Measurements from ENCODE around the gene ERBB2.
"Not testable (repeated sequence)": the region's sequence is repeated elsewhere in the genome, so short reads cannot be mapped to it uniquely, and the experiment has no call there.

The ERBB2 gene

GRCh38 chr17:39678340-39679116 lies 21.3 kb upstream of the ERBB2 start:
- DNase-seq (ENCODE audit: low read depth in 2 of 3, low spot score in 1 of 3) = no peak

GRCh38 chr17:39679521-39680192 lies 20.2 kb upstream of the ERBB2 start:
- DNase-seq (ENCODE audit: low read depth in 2 of 3, low spot score in 1 of 3) = no peak

GRCh38 chr17:39683295-39683939 lies 16.4 kb upstream of the ERBB2 start:
- no peak for DNase-seq (ENCODE audit: low read depth in 2 of 3, low spot score in 1 of 3)

GRCh38 chr17:39684369-39685192 lies 15.3 kb upstream of the ERBB2 start:
- DNase-seq (ENCODE audit: low read depth in 2 of 3, low spot score in 1 of 3) = no peak

GRCh38 chr17:39687101-39687545 lies 12.7 kb upstream of the ERBB2 start:
- DNase-seq (ENCODE audit: low read depth in 2 of 3, low spot score in 1 of 3) = no peak

GRCh38 chr17:39687546-39688474 lies 12.1 kb upstream of the ERBB2 start, which contains the start of gene PGAP3:
TSS of gene PGAP3 (minus strand) at chr17:39688057. CDS start at chr17:39688014, 43 bp downstream.
- peak; percentile 79 to 81 (median 79) for DNase-seq (ENCODE audit: low read depth in 2 of 3, low spot score in 1 of 3)

GRCh38 chr17:39688475-39688835 lies 11.4 kb upstream of the ERBB2 start:
- no peak for DNase-seq (ENCODE audit: low read depth in 2 of 3, low spot score in 1 of 3)

- no peak for DNase-seq (ENCODE audit: low read depth in 2 of 3, low spot score in 1 of 3)
Observed at GRCh38 chr17:39688945-39689344, 10.9 kb upstream of the ERBB2 start.

GRCh38 chr17:39694593-39694992 lies 5.3 kb upstream of the ERBB2 start:
- no peak for DNase-seq (ENCODE audit: low read depth in 2 of 3, low spot score in 1 of 3)

GRCh38 chr17:39695089-39695474 lies 4.8 kb upstream of the ERBB2 start:
- no peak for DNase-seq (ENCODE audit: low read depth in 2 of 3, low spot score in 1 of 3)

GRCh38 chr17:39696731-39697130 lies 3.1 kb upstream of the ERBB2 start:
- no peak for DNase-seq (ENCODE audit: low read depth in 2 of 3, low spot score in 1 of 3)

GRCh38 chr17:39697961-39698360 lies 1.9 kb upstream of the ERBB2 start:
- no peak for DNase-seq (ENCODE audit: low read depth in 2 of 3, low spot score in 1 of 3)

GRCh38 chr17:39699157-39699817 lies 577 bp upstream of the ERBB2 start:
- DNase-seq (ENCODE audit: low read depth in 2 of 3, low spot score in 1 of 3) = not testable (repeated sequence)

GRCh38 chr17:39700148-39700987 lies 504 bp downstream of the ERBB2 start:
- no peak for DNase-seq (ENCODE audit: low read depth in 2 of 3, low spot score in 1 of 3)

- no peak for DNase-seq (ENCODE audit: low read depth in 2 of 3, low spot score in 1 of 3)
Observed at GRCh38 chr17:39701012-39701783, 1.3 kb downstream of the ERBB2 start.

GRCh38 chr17:39701784-39702422 lies 2.0 kb downstream of the ERBB2 start:
- DNase-seq (ENCODE audit: low read depth in 2 of 3, low spot score in 1 of 3) = no peak

Data from stimulated activated CD4-positive, alpha-beta T cell treated with anti-CD3 and anti-CD28 coated beads, Interleukin-12 subunit alpha, Interleukin-12 subunit beta, amount 100 ng/mL, for 48 hours (primary cell).